SK-N-MC (cell line): ENCODE data around the gene TNPO1.

Experiments used
- EZH2 ChIP-seq: fragments of 200-600 bp; sonication (generic); IDR thresholded peaks from one replicate; pipeline ENCODE4 v1.6.1; 2017; ENCODE audit warnings: antibody characterized with exemption
- POLR2AphosphoS5 ChIP-seq: IDR thresholded peaks from 2 replicates; pipeline ENCODE4 v1.6.1; 2012; ENCODE audit warnings: mild to moderate bottlenecking, low read depth, low read length, borderline replicate concordance

GRCh38 chr5:72925336-72926010 is 109.0 kb downstream of the TNPO1 start:
- no peak for TF ChIP-seq EZH2
- no peak for TF ChIP-seq POLR2AphosphoS5
